Neural cell (in vitro differentiated cells): Measurements from ENCODE around the gene FAM20C.

Experiments
- POLR2AphosphoS5 ChIP-seq: IDR thresholded peaks from 2 replicates; pipeline ENCODE4 v1.6.1; 2012
- SMC3 ChIP-seq: fragments of 450-650 bp; conservative IDR thresholded peaks from 2 replicates; pipeline ENCODE4 v1.6.1; 2014; ENCODE audit warnings: antibody characterized with exemption, mild to moderate bottlenecking, moderate library complexity; ENCODE audit not compliant: poor library complexity
- TF ChIP-seq, protein P1 (sequence below): fragments of 450-650 bp; IDR thresholded peaks from 2 replicates; pipeline ENCODE4 v1.5.1; 2014; ENCODE audit warnings: antibody characterized with exemption, mild to moderate bottlenecking, moderate library complexity; ENCODE audit not compliant: poor library complexity, severe bottlenecking

DNA sequence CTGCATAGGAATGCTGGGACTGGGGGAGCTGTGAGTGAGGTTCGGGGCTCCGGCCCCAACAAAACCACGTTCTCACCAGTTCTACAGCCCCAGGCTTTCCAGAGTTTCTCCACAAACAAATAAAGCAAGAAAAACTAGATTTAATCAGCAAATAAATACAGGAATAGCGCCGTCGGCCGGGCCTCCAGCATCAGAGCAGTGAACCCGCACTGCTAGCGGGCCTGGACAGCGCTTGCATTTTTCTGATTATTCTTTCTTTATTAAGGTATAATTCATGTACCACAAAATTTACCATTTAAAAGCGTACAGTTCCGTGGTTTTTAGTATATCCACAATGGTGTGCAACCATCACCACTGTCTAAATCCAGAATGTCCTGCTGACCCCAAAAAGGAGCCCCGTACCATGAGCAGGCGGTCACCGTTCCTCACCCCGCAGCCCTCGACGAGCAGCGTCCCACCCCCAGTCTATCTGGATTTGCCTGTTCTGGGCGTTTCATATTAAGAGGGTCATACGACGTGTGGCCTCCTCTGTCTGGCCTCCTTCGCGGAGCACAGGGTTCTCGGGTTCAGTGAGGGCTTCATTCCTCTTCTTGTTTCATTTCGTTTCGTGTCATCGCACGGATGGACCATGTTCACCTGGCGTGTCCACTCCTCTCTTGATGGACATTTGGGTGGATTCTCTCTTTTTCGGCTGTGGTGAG, 62.1 kb downstream of the FAM20C start:
- TF ChIP-seq, protein P1, sequence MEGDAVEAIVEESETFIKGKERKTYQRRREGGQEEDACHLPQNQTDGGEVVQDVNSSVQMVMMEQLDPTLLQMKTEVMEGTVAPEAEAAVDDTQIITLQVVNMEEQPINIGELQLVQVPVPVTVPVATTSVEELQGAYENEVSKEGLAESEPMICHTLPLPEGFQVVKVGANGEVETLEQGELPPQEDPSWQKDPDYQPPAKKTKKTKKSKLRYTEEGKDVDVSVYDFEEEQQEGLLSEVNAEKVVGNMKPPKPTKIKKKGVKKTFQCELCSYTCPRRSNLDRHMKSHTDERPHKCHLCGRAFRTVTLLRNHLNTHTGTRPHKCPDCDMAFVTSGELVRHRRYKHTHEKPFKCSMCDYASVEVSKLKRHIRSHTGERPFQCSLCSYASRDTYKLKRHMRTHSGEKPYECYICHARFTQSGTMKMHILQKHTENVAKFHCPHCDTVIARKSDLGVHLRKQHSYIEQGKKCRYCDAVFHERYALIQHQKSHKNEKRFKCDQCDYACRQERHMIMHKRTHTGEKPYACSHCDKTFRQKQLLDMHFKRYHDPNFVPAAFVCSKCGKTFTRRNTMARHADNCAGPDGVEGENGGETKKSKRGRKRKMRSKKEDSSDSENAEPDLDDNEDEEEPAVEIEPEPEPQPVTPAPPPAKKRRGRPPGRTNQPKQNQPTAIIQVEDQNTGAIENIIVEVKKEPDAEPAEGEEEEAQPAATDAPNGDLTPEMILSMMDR, result no peak
- TF ChIP-seq POLR2AphosphoS5 (no peak), SMC3 (no peak)
